NOMO-1 treated with dmso at 0.1 percent for 144 hours (cell line): Measurements from ENCODE around the gene OR10J4.
"Not testable (repeated sequence)": the region's sequence is repeated elsewhere in the genome, so short reads cannot be mapped to it uniquely, and the experiment has no call there.

Experiments used
- DNase-seq: peaks from one replicate; lab custom pipeline; 2025; ENCODE audit not compliant: unreplicated experiment; lab: John Stamatoyannopoulos, UW

The OR10J4 gene

GRCh38 chr1:159431904-159432303 lies at the start of gene OR10J4:
Gene OR10J4, plus strand, starts transcription at chr1:159432204.
- no peak for DNase-seq

DNA sequence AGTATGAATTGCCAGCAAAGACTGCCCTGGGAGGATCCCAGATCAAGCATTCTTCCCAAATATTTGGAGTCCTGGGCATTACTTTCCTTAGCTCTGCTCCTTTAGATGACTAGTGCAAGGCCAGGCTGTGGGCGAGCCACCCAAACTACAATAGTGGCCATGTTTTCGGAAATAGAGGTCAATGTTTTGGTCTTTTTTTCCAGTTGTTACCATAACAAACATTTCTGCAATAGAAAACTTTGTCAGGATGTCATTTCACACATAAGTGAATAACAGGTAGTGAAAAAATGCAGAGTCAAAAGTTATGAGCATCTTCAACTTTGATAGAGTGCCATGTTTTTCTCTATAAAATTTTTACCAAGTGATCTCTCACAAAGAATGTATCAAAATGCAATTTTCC lies 25.2 kb upstream of the OR10J4 start:
- DNase-seq = no peak

GRCh38 chr1:159408862-159409400 lies 23.1 kb upstream of the OR10J4 start:
- DNase-seq = no peak

- DNase-seq = no peak
Observed at GRCh38 chr1:159421821-159422220, 10.2 kb upstream of the OR10J4 start.

DNA sequence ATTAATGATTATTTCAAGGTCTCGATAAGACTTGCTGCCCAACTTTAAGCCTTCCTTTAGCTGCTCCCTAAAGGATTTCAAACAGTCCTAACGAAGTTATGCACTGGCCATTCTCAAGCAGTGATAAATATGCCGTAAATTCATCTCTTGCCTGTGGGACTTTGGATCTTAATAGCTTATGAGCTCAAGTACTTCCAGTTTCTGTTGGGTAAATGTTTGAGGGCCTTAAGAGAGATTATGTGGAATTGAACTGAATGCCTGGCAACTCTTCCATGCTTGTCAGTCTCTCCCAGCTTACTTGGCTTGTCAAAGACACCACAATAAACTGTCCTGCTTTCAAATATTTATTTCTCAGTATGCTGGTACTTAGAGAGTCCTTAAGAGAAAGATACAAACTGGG lies 3.5 kb upstream of the OR10J4 start:
- DNase-seq = no peak

DNA sequence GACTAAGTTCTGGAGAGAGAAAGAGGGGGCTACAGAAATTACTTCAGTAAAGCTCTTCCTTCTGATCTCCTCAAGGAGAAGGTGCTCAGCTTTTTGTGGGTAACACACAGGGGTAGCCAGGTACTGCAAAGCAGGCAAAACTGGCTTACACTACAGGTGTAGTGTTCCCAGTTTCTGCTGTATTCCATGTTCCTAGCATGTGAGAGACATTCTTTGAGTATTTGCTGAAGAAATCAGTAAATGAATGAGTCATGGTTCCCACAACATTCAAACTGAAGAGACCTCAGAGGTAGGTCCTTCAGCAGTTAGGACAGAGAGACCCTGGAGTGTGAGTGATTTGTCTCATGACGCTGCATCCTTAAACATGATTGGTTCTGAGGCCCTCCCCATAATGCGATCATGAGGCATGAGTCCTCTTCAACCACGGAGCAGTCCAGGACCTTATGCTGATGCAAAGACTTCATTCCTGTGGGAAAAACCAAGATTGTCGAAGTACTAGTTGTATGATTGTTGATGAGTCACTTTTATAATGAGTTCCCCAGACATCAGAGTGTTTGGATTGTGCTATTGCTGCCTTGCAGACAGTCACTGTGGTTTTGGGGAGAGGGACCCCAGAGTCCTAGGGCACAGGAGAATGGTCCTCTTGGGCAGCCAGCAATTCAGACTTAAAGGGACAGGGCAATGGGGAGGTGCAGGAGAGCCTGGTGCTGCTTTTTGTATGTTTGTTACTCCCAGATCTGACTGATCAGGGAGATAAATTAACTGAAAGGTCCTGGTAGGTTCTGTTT lies 2.7 kb upstream of the OR10J4 start:
- no peak for DNase-seq

DNA sequence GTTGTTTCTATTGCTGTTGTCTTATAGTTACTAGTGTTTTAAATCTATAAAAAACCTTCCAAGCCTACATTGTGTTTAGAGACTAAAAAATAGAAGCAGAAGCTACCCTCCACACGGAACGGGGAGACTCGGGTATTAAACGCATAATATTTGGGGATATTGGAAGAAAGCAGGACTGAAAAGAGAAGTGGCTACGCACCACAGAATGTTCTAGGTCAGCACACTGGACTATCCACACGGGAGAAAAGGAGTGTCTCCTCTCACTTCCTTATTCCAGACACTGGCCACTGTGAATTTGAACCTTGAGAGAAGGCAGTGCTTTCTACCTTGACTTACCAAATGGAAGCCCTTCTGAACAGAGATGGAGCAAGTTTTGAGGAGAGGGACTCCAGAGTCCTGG lies 1.0 kb upstream of the OR10J4 start:
- DNase-seq = no peak

- peak; percentile 63 for DNase-seq
Observed at GRCh38 chr1:159436469-159436868, 4.5 kb downstream of the OR10J4 start.

- DNase-seq = no peak
Observed at GRCh38 chr1:159439422-159439821, 7.4 kb downstream of the OR10J4 start, which contains the start of gene OR10J1. Gene OR10J1, plus strand, starts transcription at chr1:159439722. Its CDS starts 70 bp downstream, at chr1:159439792.

DNA sequence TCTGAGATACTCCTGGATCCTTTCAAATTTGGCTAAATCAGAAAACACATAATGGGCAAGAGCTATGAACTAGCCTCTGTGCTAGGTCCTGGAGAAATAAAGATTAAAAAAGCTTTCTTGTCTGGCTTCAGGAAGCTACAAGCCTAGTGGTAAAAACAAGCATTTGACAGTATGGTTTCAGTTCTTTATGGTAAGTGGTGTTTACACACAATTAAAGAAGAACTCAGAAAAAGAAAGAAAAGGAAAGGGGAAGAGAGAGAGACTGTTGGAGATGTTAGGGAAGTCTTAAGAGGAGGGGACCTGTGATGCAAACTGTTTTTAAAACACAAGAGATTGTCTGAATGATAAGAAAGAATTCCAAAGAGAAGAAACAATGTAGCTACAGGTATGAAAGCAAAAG lies 9.4 kb downstream of the OR10J4 start:
- DNase-seq = peak; percentile 53

DNA sequence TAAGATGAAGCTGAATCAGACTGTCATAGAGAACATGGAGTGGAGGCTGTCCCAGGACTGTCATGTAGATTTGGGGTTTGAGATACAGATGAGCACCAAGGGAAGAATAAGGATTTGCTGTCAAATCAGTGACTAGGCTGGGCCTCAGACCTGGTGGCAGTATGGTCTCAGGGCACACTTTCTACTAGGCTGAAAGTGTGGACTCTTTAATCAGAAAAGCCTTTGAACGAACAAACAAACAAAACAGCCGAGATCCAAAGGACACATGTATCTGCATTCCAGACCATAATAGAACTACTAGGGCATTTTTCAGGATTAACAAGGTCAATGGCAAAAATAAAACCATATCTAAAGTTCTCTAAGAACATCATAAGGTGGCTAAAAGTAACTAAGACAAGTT lies 10.4 kb downstream of the OR10J4 start:
- DNase-seq = no peak

GRCh38 chr1:159443066-159443750 lies 11.2 kb downstream of the OR10J4 start:
- DNase-seq = no peak

DNA sequence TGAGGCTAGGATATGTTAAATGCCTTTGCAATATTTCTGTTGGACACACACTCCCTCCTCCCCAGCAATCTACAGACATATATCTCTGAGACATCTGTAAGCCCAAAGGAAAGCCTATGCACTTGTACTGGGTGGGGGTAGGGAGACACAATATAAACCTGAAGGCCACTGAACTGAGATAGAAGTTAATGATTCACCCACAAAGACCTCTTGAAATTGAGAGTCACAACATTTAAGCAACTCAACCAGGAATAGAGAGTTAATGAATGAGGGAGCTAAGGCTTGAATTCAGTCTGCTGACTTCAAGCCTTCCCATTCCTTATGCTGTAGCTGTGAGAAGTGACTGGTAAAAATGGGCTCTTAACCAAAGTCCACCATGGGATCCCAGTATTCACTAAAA lies 12.5 kb downstream of the OR10J4 start:
- DNase-seq = no peak

- DNase-seq = no peak
Observed at GRCh38 chr1:159448181-159448580, 16.2 kb downstream of the OR10J4 start.

- not testable (repeated sequence) for DNase-seq
Observed at GRCh38 chr1:159449605-159450004, 17.6 kb downstream of the OR10J4 start.

GRCh38 chr1:159459551-159459950 lies 27.5 kb downstream of the OR10J4 start:
- DNase-seq = no peak

- DNase-seq = no peak
Observed at GRCh38 chr1:159465191-159465603, 33.2 kb downstream of the OR10J4 start.

GRCh38 chr1:159468321-159468720 lies 36.3 kb downstream of the OR10J4 start:
- no peak for DNase-seq

GRCh38 chr1:159469921-159470533 lies 38.0 kb downstream of the OR10J4 start:
- DNase-seq = no peak

DNA sequence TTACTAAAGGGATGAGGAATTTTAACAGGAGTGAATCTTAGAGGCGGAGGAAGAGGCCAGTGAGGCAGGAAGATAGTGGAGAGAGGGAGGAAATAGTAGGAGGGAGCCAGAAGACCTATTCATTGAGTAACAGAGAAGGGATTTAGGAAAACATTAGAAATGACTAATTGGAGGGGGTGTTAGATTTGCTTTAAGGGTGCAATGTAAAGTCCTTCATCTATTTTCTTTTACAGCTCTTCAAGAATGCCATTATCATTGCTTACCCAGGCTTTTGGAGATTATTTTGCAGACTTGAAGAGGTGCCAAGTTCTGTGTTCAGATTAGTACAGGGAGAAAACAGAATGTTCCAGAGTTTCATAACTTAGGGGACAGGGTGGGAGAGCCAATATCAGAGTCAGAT lies 41.3 kb downstream of the OR10J4 start:
- no peak for DNase-seq

GRCh38 chr1:159474926-159475325 lies 42.9 kb downstream of the OR10J4 start:
- no peak for DNase-seq
